ENCODE results near the gene SCGB3A2. TPM values are rescaled to one million over a fixed set of nuclear protein-coding genes. Genes with fewer than 3 reads are reported as not detected.

The SCGB3A2 gene
- total and polyA plus RNA-seq, 2 donors (not counting 3 experiments of a cell fraction or from before 2014, with no cell fraction given) = not detected

- Histone ChIP-seq H3K4me1 (ENCODE audit: control insufficient read depth, extremely low read depth, insufficient read depth, low read length) (no peaks in the 10 kb centered on the region), H3K9me3 (replicated peaks; ENCODE audit: control insufficient read depth, insufficient read depth, low read length) (no peaks in the 10 kb centered on the region), H3K9ac (replicated peaks; ENCODE audit: extremely low read depth, insufficient read depth, low read length) (no peak overlapping the region), H4K20me1 (replicated peaks; ENCODE audit: control insufficient read depth, extremely low read depth, insufficient read depth, low read length) (no peaks in the 10 kb centered on the region), H3K79me2 (ENCODE audit: control insufficient read depth, insufficient read depth, low read length) (no peaks in the 10 kb centered on the region), H3K27ac (ENCODE audit: insufficient read depth, low read depth, low read length) (no peak overlapping the region), H3K9me1 (replicated peaks; ENCODE audit: control insufficient read depth, extremely low read depth, insufficient read depth, low read length) (no peaks in the 10 kb centered on the region), H3K4me3 (replicated peaks in 1 of 3; ENCODE audit: insufficient read depth in 1 of 3, low read depth in 1 of 3, low read length in 3 of 3) (no peak overlapping the region), H3K36me3 (ENCODE audit: control insufficient read depth in 2 of 2, extremely low read depth in 1 of 2, insufficient read depth in 2 of 2, low read length in 2 of 2) (no peaks in the 10 kb centered on the region), H2AFZ (ENCODE audit: low read depth, low read length) (no peak overlapping the region), H3K27me3 (ENCODE audit: control insufficient read depth in 2 of 2, insufficient read depth in 2 of 2, low read length in 2 of 2) (peaks cover 6 to 8% of the 10 kb centered on the region in 2 experiments), H3K4me2 (ENCODE audit: insufficient read depth, low read length) (no peak overlapping the region)
- intact Hi-C loops (cut with micrococcal nuclease) = no loop called here
- TF ChIP-seq POLR2A (IDR thresholded peaks at IDR 0.05; ENCODE audit: low read depth, low read length) (no peak), GATA2 (IDR thresholded peaks at IDR 0.05; ENCODE audit: insufficient read depth, insufficient read length, low read depth, low read length) (no peak), MAX (IDR thresholded peaks at IDR 0.05; ENCODE audit: insufficient read depth, insufficient read length) (no peak), CTCF (IDR thresholded peaks at IDR 0.05; ENCODE audit: extremely low read depth in 1 of 2, insufficient read depth in 1 of 2, low read depth in 1 of 2, low read length in 2 of 2) (no peak), MYC (IDR thresholded peaks at IDR 0.05; ENCODE audit: low read depth, low read length) (no peak), POLR2AphosphoS5 (IDR thresholded peaks at IDR 0.05; ENCODE audit: insufficient read depth, low read depth, low read length) (no peak), EZH2 (IDR thresholded peaks at IDR 0.05; ENCODE audit: borderline replicate concordance, low read depth, low read length, severe bottlenecking) (no peak)
- POLR2A ChIA-PET = no interaction called here
- dilution Hi-C loops (cut with MboI; ENCODE audit: extremely low pct_ligation_motif_present, low sequenced_read_pairs) = no loop called here
- CTCF ChIA-PET = interaction anchor here (1.8 to 1.9 kb wide), 2 partner anchors 14 to 20 kb away, joined by 5 to 9 read pairs; no protein-coding TSS in a partner anchor
- no TSS peak for BruUV-seq (replicated peaks)
- FAIRE-seq = no peak
- no peak for DNase-seq (ENCODE audit: low read depth, low spot score)
Measured at GRCh38 chr5:147842869-147843268, 35.6 kb upstream of the SCGB3A2 start.
